HG03571 (cell line): ENCODE results near the gene MYEOV.

Source experiments
- ATAC-seq: cut with Tn5 transposase; IDR thresholded peaks from one replicate; pipeline ENCODE4 v1.9.1; 2021; ENCODE audit not compliant: unreplicated experiment

Gene MYEOV

DNA sequence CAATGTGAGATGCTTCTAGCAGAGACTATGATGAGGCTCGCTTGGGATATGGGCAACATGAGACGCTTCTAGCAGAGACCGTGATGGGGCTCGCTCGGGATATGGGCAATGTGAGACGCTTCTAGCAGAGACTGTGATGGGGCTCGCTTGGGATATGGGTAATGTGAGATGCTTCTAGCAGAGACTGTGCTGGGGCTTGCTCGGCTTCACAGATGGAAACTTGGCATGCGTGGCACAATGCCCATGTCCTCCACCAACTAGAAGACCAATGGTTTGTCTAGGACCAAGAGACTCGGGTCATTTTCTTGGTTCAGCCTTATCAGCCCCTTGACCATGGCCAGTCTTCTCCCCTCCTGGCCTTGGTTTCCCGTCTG lies 7.1 kb downstream of the MYEOV start:
- ATAC-seq: no peak

DNA sequence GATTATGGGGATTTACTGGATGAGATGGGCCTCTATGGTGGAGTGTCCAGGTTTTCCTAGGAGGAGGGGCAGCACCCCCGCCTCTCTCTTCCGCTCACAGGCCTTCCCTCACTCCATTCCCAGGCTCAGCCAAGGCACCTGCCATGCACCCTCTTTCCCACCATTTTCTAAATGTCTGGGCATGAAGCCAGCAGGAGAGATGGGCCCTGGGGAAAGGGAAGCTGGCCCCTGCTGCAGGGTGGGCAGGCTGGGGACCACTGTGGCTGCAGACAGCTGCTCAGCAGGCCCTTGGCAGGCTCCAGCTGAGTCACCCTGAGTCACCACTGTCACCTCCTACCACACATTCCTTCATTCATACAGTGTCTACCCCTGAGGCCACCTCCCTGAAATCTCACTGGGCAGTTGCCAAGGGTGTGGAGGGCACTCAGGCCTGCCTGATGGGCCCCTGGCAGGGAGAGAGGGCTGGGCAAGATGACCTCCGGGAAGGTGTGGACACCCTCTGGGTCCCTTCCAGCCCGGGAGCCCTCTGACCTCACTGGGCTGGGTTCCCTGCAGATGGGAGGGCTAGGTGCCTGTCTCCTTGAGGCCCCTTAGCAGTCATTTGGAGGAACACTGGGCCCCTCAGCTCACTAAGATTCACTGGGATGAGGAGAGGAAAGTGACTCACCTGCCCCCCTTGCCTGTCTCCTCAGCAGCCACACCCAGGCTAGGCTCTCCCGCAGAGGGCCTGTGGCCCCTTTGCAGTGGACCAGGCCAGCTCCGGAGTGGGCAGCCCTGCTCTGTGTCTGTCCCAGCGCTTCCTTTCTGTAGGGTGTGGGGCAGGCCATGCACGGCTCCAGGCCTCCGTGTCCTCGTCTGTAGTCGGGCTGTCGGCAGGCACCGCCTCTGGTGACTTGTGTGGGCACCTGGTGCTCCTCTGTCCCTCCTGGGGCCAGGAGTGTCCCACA lies 7.8 kb downstream of the MYEOV start:
- no peak for ATAC-seq

DNA sequence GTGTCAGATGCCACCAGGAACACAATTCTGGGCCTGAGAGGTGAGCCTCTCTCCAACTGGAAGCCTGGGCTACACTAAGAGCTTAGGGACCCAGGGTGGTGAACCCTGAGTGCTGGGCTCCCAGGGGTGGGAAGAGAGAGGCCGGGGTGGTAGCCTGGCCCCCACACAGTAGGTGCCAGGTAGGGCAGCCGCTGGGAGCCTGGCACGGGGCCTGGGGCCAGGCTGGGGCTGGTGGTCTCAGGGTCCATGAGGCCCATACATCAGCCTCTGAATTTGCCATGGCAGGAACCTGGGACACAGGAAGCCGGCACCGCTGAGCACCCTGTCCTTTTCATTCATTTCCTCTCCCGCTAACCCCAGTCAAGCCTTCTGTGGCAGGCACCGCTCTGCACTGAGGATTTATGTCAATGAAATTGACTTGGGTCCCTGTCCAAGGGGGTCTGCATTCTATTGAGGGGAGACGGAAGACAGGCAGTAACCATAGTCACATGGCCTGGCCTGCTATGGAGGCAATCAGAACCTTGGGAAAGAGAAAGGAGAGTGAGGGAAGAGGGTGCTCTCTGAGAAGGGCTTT lies 8.6 kb downstream of the MYEOV start:
- no peak for ATAC-seq

DNA sequence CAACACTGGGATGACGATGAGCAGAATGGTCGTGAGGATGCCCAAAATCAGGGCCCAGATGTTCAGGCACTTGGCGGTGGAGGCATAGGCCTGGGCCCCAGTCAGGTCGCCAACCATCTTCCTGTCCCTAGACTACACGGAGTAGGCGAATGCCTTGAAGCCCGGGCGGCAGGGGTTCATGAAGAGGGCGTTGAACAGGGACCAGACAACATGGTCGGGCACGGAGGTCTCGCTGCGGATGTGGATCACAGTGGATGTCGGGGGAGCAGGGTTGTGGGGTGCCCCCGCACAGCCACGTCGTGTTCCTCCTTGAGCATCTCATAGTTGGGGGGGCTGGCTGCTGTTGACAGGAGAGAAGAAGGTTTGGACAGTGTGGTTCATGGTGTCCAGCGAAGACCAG lies 9.5 kb downstream of the MYEOV start:
- ATAC-seq: no peak

DNA sequence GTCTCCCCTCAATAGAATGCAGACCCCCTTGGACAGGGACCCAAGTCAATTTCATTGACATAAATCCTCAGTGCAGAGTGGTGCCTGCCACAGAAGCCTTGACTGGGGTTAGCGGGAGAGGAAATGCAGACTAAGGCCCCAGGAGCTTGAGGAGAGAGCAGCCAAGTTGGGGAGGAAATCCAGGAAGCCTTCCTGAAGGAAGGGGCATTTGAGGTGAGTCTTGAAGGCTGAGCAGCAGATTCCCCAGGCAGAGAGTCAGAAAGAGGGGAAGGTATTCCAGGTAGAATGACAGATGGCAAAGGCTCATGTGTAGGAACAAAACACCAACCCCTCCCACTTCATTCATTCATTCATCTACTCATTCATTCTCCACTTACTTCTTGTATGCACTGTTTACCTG lies 10.3 kb downstream of the MYEOV start:
- ATAC-seq: no peak

DNA sequence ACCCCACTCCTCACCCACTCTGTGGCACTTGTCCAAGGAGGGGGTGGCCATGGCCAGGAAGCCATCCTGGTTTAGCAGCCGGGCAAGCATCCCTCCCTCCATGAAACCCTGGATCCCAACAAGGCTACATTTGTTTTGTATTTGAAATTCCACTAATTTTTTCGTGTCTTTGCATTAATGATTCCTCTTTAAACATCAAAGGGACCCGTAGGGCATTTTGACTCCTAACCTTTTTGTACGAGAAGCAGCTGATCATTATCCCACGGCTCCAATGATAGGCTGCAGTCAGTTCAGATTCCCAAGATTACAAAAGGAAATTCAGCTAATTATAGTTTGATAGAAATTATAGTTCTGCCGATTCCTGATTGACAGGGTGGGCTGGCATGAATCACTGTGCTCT lies 10.7 kb downstream of the MYEOV start:
- ATAC-seq: no peak

DNA sequence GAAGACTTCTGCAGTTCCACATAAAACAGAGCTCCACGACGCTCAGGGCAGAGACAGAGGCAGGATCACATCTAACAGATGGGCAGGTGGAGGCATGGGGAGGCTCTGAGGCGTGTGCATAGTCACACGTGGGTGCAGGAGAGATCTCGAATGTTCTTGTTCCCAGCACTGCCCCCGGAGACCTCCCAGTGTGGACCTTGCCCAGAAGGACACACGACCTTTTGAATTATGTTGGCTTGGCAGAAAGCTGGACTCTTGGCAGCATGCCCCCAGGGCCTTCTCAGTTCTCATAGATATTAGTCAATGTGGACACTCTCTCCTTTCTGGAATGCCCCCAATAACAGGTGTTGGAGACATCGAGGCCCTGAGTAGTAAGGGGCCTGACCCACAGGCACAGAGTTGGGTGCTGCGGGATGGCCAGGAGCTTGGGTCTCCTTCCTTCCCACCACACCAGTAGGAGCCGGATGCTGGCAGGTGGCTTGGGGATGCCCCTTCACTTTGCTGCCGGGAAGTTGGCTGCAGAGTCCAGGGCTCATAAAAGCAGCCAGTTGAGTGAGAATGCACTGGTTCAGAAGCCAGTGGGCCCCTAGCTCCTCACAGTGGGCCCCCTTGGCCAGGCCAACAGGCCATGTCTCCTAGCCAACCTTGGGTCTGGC lies 12.1 kb downstream of the MYEOV start:
- ATAC-seq: no peak

DNA sequence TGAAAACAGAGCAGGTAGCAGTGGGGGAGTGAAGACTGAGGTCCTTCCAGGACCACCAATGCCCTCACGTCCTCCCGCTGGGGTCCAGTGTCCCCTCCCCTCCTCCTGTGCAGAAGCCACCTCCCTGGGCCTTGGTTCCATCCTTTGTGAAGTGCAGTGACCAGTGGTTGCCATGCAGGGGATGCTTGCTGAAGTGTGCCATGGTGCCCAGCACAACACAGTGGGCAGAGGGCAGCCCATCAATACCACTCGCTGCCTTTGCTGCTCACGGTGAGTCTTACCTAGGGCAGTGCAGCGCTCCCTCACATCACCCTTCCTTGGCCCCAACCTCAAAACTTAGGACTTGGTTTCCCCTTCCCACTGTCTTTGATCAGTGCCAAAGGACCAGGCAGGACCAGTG lies 12.9 kb downstream of the MYEOV start:
- ATAC-seq: no peak

DNA sequence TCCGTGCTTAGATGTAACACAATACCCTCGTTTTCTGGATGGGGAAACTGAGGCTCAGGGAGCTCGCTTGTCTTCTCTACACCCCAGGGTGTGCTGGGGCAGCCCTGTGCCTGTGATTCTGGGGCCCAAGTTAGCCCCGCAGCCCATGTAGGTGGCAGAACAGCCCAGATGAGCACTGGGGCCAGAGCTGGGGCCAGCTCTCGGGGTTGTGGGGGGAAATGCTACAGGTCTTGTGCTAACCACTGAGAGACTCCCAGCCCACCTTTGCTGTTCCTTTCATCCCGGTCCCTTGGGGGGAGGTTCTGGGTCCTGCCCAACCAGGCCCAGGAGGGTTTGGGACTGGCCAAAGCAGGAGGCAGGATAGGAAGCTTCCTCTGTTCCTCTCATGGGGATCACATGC lies 13.5 kb downstream of the MYEOV start:
- ATAC-seq: no peak

DNA sequence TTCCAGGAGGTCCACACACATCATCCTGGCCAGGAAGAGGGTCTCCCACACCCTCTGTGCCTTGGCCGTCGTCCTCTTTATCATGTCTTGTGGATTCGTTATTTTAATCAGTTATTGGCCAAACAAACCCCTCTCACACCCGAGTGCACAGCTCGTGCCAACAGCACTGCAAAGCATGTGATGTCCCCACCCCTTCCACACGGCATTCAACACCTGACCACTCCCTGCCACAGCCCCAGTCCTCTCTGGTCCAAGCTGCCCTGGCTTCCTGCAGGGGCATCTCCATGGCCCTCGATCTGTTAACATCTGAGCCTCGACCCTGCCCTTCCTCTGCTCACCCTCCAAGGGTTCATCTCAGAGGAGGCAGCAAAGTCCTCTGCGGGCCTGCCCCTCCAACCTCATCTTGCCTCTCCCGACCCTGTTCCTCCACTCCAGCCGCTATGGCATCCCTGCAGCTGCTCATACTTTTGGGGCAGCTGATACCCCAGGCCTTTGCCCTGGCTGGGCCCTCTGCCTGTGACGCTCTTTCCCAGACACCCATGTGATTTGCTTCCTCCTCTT lies 14.0 kb downstream of the MYEOV start:
- ATAC-seq: no peak

DNA sequence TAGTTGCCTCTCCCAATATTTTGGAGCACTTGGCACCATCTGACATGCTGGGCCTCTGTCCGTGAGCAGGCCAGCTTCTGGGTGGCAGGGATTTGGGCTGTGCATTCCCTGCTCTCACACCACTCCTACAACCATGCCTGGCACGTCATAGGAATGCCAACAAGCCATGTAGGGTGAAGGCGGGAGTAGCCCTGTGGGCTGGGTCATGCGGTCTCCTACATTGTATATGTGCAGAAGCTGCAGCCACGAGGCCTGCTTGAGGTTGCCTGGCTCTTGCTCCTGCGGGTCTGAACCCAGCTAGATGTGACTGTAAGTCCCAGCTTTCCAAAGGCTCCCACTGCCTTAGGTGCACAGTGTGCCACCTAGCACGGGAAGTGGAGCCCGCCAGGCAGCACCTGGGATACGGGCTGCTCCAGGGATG lies 14.5 kb downstream of the MYEOV start:
- no peak for ATAC-seq

DNA sequence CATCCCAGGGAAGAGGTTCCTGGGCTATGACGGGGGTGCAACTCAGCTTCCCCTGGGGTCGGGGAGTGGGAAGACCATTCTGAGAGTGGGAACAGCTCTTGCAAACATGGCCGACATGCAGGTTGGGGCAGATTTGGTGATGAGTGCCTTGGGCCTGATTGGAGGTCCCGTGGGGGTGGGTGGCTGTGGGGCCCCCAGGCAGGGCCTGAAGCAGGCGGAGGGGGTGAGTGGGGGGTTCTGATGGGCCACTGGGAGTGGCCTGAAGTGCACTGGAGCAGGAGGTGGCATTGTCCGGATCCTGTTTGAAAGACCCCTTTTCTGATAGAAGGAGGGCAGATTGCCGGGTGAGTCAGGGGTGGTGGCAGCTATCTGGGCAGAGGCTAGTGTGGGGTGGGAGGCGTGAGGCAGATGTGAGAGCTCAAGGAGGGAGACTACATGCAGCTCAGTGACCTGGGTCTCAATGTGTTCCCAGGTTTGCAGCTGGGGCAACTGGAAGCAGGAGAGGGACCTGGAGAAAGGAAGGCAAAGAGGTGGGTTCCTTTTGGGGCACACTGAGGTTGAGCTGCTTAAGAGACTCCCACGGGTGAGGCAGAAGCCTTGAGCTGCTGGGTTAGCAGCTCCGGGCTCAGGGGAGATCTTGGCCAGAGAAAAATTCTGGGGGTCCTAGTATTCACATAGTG lies 15.1 kb downstream of the MYEOV start:
- ATAC-seq: no peak

DNA sequence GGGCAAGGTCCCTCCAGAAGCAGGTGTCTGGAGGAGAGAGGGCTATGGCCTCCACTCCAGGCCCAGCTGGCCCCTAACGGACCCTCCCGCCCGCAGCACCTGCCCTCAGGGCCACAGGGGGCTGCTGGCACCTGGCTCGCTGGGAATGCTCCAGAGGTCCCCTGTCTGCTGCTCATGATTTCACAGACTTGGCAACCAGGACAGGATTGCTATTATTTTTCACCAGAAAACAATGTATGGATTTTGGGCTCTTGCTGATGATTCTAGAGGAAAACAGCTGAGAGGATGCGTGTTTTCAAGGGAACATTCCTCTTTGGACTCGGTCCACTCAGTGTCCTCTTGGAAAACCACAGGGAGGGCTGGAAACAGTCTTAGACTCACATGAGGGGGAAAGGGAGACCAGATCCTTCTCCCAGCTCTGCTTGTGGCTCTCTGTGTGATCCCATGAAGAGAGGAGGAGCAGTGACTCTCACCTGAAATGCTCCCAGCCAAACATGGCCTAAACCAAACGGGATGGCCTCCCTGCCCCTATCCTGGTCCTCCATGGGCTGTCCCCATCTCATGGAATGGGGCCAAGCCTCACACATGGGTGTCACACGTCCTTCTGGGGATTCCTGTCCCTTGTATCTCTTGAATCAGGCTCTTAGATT lies 15.8 kb downstream of the MYEOV start:
- ATAC-seq: no peak

DNA sequence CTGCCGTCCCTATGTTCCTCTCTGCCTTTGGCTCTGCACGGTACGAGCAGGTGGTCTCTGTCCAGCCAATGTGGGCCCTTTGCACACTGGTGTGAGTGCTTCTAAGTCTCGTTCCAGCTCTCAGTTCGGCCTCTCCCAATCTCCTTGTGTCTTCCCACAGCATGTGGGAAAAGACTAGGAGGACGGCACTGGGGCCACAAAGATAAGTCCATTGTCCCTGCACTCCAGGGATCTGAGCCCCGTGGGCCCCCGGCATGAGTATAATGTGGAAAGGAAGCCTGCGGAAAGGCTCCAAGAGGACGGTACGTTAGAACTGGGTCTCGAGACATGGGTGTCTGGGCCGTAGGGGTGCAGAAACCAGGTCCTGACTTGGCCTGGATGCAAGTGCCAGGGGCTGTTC lies 16.4 kb downstream of the MYEOV start:
- ATAC-seq: no peak

DNA sequence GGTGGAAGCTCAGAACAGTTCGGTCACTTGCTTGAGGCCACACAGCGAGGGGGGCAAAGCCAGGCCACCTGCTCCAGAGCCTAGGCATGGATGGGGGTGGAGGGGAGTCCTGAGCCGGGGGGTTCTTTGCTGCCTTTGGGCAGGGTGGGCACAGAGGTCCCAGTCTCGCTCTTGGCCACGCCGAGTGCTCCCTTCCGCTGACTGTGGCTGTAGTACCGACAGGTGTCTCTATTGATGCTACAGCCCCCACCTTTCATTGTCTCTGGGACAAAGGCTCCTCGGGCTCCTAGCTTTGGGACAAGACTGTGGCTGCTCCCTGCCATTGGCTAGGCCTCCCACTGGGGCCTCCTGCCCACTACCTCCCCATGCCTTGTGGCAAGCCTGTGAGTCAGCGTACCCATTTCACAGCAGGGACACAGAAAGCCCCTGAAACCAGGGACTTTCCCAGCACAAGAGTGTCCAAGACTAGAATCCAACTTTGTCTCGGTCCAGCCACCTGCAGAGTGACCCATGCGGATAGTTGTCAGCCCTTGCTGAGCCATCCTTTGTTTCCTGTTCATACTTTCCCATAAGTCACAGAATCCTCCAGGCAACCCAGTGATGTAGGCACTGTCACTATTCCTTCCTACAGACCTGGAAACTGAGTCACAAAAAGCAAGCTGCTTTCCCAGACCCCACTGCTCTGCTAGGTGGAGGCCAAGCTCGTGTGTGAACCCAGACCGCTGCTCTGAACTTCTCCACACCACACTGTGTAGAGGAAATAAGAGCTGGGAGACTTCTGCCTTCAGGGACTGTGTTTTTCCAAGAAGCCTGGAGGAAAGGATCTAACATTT lies 17.2 kb downstream of the MYEOV start:
- no peak for ATAC-seq

DNA sequence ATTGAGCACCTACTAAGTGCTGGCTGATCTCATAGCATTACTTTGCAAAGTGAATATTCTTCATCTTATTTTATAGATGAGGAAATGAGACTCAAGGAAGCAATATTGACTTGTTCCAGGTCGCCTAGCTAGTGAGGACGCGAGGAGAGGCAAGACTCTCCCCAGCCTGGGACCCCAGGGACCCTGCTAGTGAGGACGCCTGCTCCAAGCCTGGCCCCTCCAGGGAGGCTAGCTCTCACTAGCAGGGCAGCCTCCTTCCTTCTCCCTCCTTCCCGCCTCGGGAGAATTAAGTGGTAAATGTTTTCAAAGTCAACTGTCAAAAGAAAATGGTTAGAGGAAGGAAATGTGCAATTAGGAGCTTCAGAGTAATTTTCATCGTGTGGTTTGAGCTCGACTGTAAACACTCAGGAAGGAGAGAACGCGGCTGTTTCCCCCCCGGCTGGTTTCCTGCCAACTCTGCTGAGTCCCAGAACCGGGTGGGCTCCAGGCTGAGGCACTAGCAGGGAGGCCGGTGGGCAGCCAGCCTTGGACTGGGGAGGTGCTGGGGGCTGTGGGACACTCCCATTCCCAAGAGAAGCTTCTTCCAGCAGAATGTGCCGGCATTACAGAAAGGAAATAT lies 17.9 kb downstream of the MYEOV start:
- ATAC-seq: no peak

DNA sequence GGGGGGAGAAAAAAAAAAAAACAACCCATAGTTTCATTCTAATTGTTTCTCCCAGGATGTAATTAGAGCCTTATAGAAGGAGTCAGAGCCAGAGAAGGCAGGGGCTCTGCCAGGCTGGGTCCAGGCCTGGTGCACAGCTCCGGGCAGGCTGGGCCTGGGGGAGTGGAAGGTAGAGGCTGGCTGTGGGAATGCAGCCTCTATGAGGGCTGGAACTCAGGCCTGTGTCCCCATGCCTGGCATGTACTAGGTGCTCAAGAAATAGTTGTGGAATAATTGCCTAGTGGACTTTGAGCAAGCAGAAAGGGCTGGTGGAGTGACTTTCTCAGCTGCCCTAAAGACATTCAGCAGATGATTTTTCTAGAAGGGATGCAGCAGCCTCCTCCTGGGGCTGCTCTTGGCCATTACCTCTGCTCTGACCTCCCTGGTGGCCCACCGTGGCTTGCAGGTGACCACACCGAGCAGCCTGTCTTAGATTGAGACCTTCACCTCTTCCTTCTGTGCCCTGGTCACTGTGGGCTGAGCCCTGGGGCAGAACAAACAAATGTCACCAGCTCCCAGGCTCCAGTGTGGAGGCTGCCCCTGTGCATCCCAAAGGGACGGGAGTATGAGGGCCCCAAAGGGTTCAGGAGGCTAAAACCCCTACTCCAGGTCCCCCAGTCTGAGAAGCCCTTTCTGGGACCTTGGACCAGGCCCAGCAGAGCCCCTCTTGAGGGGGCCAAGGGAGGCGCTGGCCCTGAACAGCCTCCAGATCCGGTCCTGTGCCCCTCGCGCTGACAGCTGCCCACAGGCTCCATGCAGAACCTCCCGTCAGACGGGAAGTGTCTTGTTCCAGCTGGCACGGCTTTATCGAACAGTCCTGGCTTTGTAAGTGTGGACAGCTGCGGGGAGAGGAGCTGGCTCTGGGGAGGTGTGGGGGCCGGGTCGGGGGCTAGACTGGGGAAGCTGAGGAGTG lies 18.8 kb downstream of the MYEOV start:
- ATAC-seq: no peak

DNA sequence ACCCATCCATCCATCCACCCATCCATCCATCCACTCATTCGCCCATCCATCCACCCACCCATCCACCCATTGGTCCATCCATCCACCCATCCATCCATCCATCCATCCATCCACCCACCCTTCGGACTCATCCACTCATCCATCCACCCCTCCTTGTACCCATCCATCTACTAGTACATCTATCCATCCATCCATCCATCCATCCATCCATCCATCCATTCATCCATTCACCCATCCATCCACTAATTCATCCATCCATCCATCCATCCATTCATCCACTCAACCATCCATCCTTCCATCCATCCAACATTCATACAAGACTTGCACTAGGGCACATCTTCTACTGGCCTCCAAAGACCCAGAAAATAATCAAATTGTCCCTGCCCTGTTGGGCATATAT lies 20.0 kb downstream of the MYEOV start:
- no peak for ATAC-seq
